HepG2 (cell line): ENCODE measurements around the gene CMIP. TPM values are rescaled to one million over a fixed set of nuclear protein-coding genes. Genes with fewer than 3 reads are reported as not detected.
A peak's percentile ranks its signal among the peaks of the same experiment; 100 is the strongest.

Experiments used
- BRD4 ChIP-seq: sonication (generic); formaldehyde crosslinking; IDR thresholded peaks from 2 replicates; pipeline ENCODE4 v1.4.0; 2020; ENCODE audit warnings: missing genetic modification reagents
- ESRRA ChIP-seq: sonication (generic); formaldehyde crosslinking; IDR thresholded peaks from 2 replicates; pipeline ENCODE4 v1.5.1; 2020; ENCODE audit warnings: mild to moderate bottlenecking, low read depth, missing genetic modification reagents
- MTF2 ChIP-seq: sonication (generic); formaldehyde crosslinking; IDR thresholded peaks from 2 replicates; pipeline ENCODE4 v1.5.0; 2020; ENCODE audit warnings: missing genetic modification reagents, borderline replicate concordance
- REL ChIP-seq: sonication (generic); formaldehyde crosslinking; conservative IDR thresholded peaks from 2 replicates; pipeline ENCODE4 v1.8.0; 2022; ENCODE audit warnings: mild to moderate bottlenecking, missing genetic modification reagents, moderate library complexity
- TAF1 ChIP-seq: sonication (generic); formaldehyde crosslinking; IDR thresholded peaks from 2 replicates; pipeline ENCODE4 v1.4.0; 2020; ENCODE audit warnings: missing genetic modification reagents
- TCF7 ChIP-seq: sonication (generic); IDR thresholded peaks from 2 replicates; pipeline ENCODE4 v1.6.1; 2016; ENCODE audit warnings: antibody characterized with exemption, low read depth
- U2AF2 ChIP-seq: fragments of 200-400 bp; formaldehyde crosslinking; IDR thresholded peaks from 2 replicates; pipeline ENCODE4 v1.6.1; 2017; ENCODE audit warnings: low read depth, mild to moderate bottlenecking, low read length
- ZBTB43 ChIP-seq: sonication (generic); formaldehyde crosslinking; conservative IDR thresholded peaks from 2 replicates; pipeline ENCODE4 v1.4.0; 2020; ENCODE audit warnings: missing genetic modification reagents
- ZNF256 ChIP-seq: sonication (generic); formaldehyde crosslinking; conservative IDR thresholded peaks from 2 replicates; pipeline ENCODE4 v1.4.0; 2020; ENCODE audit warnings: missing genetic modification reagents
- ZNF609 ChIP-seq: sonication (generic); formaldehyde crosslinking; IDR thresholded peaks from 2 replicates; pipeline ENCODE4 v1.4.0; 2020; ENCODE audit warnings: mild to moderate bottlenecking, missing genetic modification reagents, borderline replicate concordance
- ZSCAN30 ChIP-seq: sonication (generic); formaldehyde crosslinking; IDR thresholded peaks from 2 replicates; pipeline ENCODE4 v1.5.0; 2020; ENCODE audit warnings: mild to moderate bottlenecking, missing genetic modification reagents
- polyA plus RNA-seq, 8 experiments: library from polyadenylated mRNA; depleted of rRNA in 3 of 8; stranded (reverse) in 7 of 8; unstranded in 1 of 8; fragments of >200 nt; fragmentation: Illumina TruSeq in 4 of 8; extraction: Trizol in 4 of 8; gene quantifications; 2 replicates each; pipeline versions ENCODE4 v1.2.1 to v1.2.3, GENCODE V29; 2011 to 2016; ENCODE audit warnings: low read depth in 4 of 8, missing spikeins in 1 of 8, mixed read lengths in 1 of 8; ENCODE audit not compliant: insufficient read depth in 1 of 8
- total RNA-seq, 5 experiments: library from RNA; depleted of rRNA; stranded (reverse); fragments of >200 nt; fragmentation: Illumina TruSeq; extraction: Trizol; gene quantifications; 2 replicates each; pipeline ENCODE4 v1.2.3, GENCODE V29; 2016; ENCODE audit warnings: low read depth in 1 of 5
- TF ChIP-seq, protein P1 (sequence below), 2 experiments: fragments of 450-650 bp in 1 of 2; sonication (generic) in 1 of 2; formaldehyde crosslinking in 1 of 2; IDR thresholded peaks; 2 replicates each; pipeline versions ENCODE4 v1.6.1 to v1.8.0; 2016 to 2022; ENCODE audit warnings: antibody characterized with exemption in 1 of 2, mild to moderate bottlenecking in 1 of 2, missing genetic modification reagents in 1 of 2

CMIP gene
- total and polyA plus RNA-seq, 2 of the 13 experiments (the other 11 are each of a cell fraction or from before 2014, with no cell fraction given), result 10.9 to 18.1 TPM

- TF ChIP-seq, protein P1, sequence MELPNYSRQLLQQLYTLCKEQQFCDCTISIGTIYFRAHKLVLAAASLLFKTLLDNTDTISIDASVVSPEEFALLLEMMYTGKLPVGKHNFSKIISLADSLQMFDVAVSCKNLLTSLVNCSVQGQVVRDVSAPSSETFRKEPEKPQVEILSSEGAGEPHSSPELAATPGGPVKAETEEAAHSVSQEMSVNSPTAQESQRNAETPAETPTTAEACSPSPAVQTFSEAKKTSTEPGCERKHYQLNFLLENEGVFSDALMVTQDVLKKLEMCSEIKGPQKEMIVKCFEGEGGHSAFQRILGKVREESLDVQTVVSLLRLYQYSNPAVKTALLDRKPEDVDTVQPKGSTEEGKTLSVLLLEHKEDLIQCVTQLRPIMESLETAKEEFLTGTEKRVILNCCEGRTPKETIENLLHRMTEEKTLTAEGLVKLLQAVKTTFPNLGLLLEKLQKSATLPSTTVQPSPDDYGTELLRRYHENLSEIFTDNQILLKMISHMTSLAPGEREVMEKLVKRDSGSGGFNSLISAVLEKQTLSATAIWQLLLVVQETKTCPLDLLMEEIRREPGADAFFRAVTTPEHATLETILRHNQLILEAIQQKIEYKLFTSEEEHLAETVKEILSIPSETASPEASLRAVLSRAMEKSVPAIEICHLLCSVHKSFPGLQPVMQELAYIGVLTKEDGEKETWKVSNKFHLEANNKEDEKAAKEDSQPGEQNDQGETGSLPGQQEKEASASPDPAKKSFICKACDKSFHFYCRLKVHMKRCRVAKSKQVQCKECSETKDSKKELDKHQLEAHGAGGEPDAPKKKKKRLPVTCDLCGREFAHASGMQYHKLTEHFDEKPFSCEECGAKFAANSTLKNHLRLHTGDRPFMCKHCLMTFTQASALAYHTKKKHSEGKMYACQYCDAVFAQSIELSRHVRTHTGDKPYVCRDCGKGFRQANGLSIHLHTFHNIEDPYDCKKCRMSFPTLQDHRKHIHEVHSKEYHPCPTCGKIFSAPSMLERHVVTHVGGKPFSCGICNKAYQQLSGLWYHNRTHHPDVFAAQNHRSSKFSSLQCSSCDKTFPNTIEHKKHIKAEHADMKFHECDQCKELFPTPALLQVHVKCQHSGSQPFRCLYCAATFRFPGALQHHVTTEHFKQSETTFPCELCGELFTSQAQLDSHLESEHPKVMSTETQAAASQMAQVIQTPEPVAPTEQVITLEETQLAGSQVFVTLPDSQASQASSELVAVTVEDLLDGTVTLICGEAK (IDR thresholded peaks at IDR 0.05), result no peak
- TF ChIP-seq, protein P1 (CRISPR knock-in tag; IDR thresholded peaks at IDR 0.05), result peak; percentile 18; the same call in 1 of the 2 replicates
- TF ChIP-seq ZBTB43 (0 out of 2 replicates have a peak, but pooled peaks have one; percentile 39), U2AF2 (no peak), ZNF256 (no peak), TAF1 (CRISPR knock-in tag) (peak; percentile 40; the same call in 1 of the 2 replicates), TCF7 (peak; percentile 24; the same call in 1 of the 2 replicates), ESRRA (no peak; the same call in 1 of the 2 replicates), BRD4 (CRISPR knock-in tag) (peak; percentile 74; the same call in 1 of the 2 replicates), ZSCAN30 (CRISPR knock-in tag) (no peak), ZNF609 (CRISPR knock-in tag) (peak; percentile 79; the same call in 1 of the 2 replicates), MTF2 (CRISPR knock-in tag) (no peak), REL (CRISPR knock-in tag) (no peak)
These were observed 98.3 kb downstream of the CMIP start (continued) for GRCh38 chr16:81542609-81543570.
